ENCODE measurements around the gene PTK7. TPM values are rescaled to one million over a fixed set of nuclear protein-coding genes. Genes with fewer than 3 reads are reported as not detected.

PTK7 gene
- total and polyA plus RNA-seq, 2 donors (not counting 1 experiment from before 2014, with no cell fraction given) = not detected

DNA sequence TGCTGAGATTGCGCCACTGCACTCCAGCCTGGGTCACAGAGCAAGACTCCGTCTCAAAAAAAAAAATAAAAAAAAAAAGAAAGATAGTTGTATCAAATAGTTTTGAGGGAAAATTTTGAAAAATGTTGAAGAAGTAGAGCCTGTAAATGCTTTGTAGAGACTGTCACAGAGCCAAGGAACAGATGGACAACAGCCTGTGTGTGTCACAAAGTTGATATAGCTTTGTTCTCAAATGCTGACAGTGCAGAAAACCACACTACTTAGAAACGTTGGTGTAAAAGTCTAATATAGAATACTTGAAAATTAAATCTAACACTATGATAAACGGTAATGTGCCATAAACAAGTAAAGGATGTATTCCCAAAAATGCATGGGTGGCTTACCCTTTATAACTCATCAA is 25.4 kb downstream of the PTK7 start:
- ChIA-PET CTCF (interaction anchor here (0.9 kb wide), 1 partner anchor 12 kb away, joined by 3 read pairs; no protein-coding TSS in a partner anchor), POLR2A (no interaction called here)
- Mint-ChIP-seq H3K4me3 (no peak overlapping the region), H3K9me3 (ENCODE audit: insufficient read depth) (no peaks in the 10 kb centered on the region), H3K27me3 (no peaks in the 10 kb centered on the region), H3K27ac (no peak overlapping the region), H3K4me1 (peaks cover 3% of the 10 kb centered on the region)
- no peaks in the 10 kb centered on the region for H4K20me1 ChIP-seq (ENCODE audit: control insufficient read depth, insufficient read depth, low read length, poor library complexity, severe bottlenecking)
- H3K4me2 ChIP-seq (replicated peaks; ENCODE audit: low read depth, low read length, poor library complexity, severe bottlenecking) = no peak overlapping the region
- DNase-seq (no peak), ATAC-seq (ENCODE audit: low read depth) (no peak)
- no peak for TF ChIP-seq EZH2 (IDR thresholded peaks at IDR 0.05; ENCODE audit: borderline replicate concordance, insufficient read depth, low read depth, low read length, poor library complexity, severe bottlenecking)
- TF ChIP-seq, protein P1, sequence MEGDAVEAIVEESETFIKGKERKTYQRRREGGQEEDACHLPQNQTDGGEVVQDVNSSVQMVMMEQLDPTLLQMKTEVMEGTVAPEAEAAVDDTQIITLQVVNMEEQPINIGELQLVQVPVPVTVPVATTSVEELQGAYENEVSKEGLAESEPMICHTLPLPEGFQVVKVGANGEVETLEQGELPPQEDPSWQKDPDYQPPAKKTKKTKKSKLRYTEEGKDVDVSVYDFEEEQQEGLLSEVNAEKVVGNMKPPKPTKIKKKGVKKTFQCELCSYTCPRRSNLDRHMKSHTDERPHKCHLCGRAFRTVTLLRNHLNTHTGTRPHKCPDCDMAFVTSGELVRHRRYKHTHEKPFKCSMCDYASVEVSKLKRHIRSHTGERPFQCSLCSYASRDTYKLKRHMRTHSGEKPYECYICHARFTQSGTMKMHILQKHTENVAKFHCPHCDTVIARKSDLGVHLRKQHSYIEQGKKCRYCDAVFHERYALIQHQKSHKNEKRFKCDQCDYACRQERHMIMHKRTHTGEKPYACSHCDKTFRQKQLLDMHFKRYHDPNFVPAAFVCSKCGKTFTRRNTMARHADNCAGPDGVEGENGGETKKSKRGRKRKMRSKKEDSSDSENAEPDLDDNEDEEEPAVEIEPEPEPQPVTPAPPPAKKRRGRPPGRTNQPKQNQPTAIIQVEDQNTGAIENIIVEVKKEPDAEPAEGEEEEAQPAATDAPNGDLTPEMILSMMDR (IDR thresholded peaks at IDR 0.05) = no peak
- H2AFZ ChIP-seq (ENCODE audit: insufficient read depth, low read depth, low read length, poor library complexity, severe bottlenecking) = no peak overlapping the region
- H3K9ac ChIP-seq (ENCODE audit: low read length) = no peak overlapping the region
- no peak overlapping the region for H3K27ac ChIP-seq (ENCODE audit: low read length in 2 of 2)
- no peaks in the 10 kb centered on the region for H3K79me2 ChIP-seq (ENCODE audit: control insufficient read depth, insufficient read depth, low read length)
- H3K4me3 ChIP-seq (ENCODE audit: control extremely low read depth in 1 of 5, extremely low read depth in 1 of 5, insufficient read depth in 1 of 5, low read depth in 2 of 5, low read length in 4 of 5) = no peak overlapping the region
- intact Hi-C loops (cut with micrococcal nuclease) = no loop called here
- WGBS (ENCODE audit: insufficient coverage) = 95% methylated on average over 2 of the region's 4 CpGs
- no peaks in the 10 kb centered on the region for H3K27me3 ChIP-seq (replicated peaks in 1 of 4; ENCODE audit: control extremely low read depth in 1 of 4, control insufficient read depth in 3 of 4, insufficient read depth in 4 of 4, low read length in 3 of 4)
- no peaks in the 10 kb centered on the region for H3K4me1 ChIP-seq (ENCODE audit: control insufficient read depth in 2 of 2, insufficient read depth in 2 of 2, low read length in 2 of 2)
- no peaks in the 10 kb centered on the region for H3K9me3 ChIP-seq (ENCODE audit: control extremely low read depth in 1 of 3, control insufficient read depth in 2 of 3, insufficient read depth in 1 of 3, low read length in 2 of 3)
- H3K36me3 ChIP-seq (replicated peaks in 1 of 2; ENCODE audit: control extremely low read depth in 1 of 2, control insufficient read depth in 1 of 2, extremely low read depth in 1 of 2, insufficient read depth in 2 of 2, low read length in 1 of 2) = no peaks in the 10 kb centered on the region

DNA sequence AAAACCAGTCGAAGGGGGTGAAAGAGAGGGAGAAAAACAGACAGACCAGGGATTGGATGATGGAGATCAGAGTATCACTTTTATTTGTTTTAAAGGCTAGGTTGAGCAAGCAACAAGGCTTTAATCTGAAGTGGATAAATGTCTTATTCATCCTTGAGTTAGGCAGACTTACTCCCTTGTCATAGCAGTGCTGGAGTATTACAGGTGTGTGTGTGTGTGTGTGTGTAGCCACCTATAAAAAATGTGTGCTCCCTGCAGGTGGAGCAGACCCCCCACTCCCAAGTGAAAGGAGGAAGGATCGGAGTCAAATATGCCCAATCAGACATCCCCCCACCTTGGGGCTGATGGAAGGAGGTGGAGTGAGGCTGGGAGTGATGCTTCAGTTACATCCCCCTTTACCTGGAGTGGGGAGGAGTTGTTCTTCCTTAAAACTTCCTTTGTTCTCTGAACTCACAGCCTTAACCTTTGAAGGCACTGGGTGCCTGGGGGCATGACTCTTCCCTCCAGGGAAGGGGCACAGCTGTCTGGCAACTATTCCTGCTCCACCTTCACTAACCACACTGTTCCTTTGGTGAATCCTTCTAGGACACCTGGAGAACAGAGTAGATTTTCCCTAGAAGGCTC is 27.3 kb downstream of the PTK7 start:
- POLR2A ChIA-PET = no interaction called here
- Histone ChIP-seq H3K9ac (ENCODE audit: low read length) (no peak overlapping the region), H3K36me3 (replicated peaks in 1 of 2; ENCODE audit: control extremely low read depth in 1 of 2, control insufficient read depth in 1 of 2, extremely low read depth in 1 of 2, insufficient read depth in 2 of 2, low read length in 1 of 2) (no peaks in the 10 kb centered on the region), H4K20me1 (ENCODE audit: control insufficient read depth, insufficient read depth, low read length, poor library complexity, severe bottlenecking) (no peaks in the 10 kb centered on the region), H3K4me3 (ENCODE audit: control extremely low read depth in 1 of 5, extremely low read depth in 1 of 5, insufficient read depth in 1 of 5, low read depth in 2 of 5, low read length in 4 of 5) (no peak overlapping the region), H3K4me2 (replicated peaks; ENCODE audit: low read depth, low read length, poor library complexity, severe bottlenecking) (no peak overlapping the region), H3K9me3 (ENCODE audit: control extremely low read depth in 1 of 3, control insufficient read depth in 2 of 3, insufficient read depth in 1 of 3, low read length in 2 of 3) (no peaks in the 10 kb centered on the region), H3K27ac (ENCODE audit: low read length in 2 of 2) (no peak overlapping the region), H2AFZ (ENCODE audit: insufficient read depth, low read depth, low read length, poor library complexity, severe bottlenecking) (no peak overlapping the region), H3K27me3 (replicated peaks in 1 of 4; ENCODE audit: control extremely low read depth in 1 of 4, control insufficient read depth in 3 of 4, insufficient read depth in 4 of 4, low read length in 3 of 4) (no peaks in the 10 kb centered on the region), H3K4me1 (ENCODE audit: control insufficient read depth in 2 of 2, insufficient read depth in 2 of 2, low read length in 2 of 2) (no peaks in the 10 kb centered on the region), H3K79me2 (ENCODE audit: control insufficient read depth, insufficient read depth, low read length) (no peaks in the 10 kb centered on the region)
- CTCF ChIA-PET = no interaction called here
- TF ChIP-seq, protein P1 (IDR thresholded peaks at IDR 0.05) = no peak
- TF ChIP-seq EZH2 (IDR thresholded peaks at IDR 0.05; ENCODE audit: borderline replicate concordance, insufficient read depth, low read depth, low read length, poor library complexity, severe bottlenecking) = no peak
- Mint-ChIP-seq H3K4me3 (no peak overlapping the region), H3K27ac (no peak overlapping the region), H3K4me1 (no peaks in the 10 kb centered on the region), H3K27me3 (no peaks in the 10 kb centered on the region), H3K9me3 (ENCODE audit: insufficient read depth) (no peaks in the 10 kb centered on the region)
- no peak for DNase-seq
- intact Hi-C loops (cut with micrococcal nuclease) = no loop called here
- no CpG with 5 or more reads among the region's 2 CpGs for WGBS (ENCODE audit: insufficient coverage)
- no peak for ATAC-seq (ENCODE audit: low read depth)
